Colonic mucosa (tissue), 4 donors: Measurements from ENCODE around the gene P3H3. TPM values are rescaled to one million over a fixed set of nuclear protein-coding genes. Genes with fewer than 3 reads are reported as not detected.

Source experiments
- DNase-seq: peaks from one replicate; pipeline ENCODE4 v3.0.0-alpha.2; 2020
- H3K27ac ChIP-seq: fragments of 200-600 bp; one replicate; pipeline ENCODE4 v1.8.0; 2021
- H3K27me3 ChIP-seq: fragments of 200-600 bp; one replicate; pipeline ENCODE4 v1.8.0; 2021
- H3K36me3 ChIP-seq: fragments of 200-600 bp; one replicate; pipeline ENCODE4 v1.8.0; 2021
- H3K4me1 ChIP-seq: fragments of 200-600 bp; one replicate; pipeline ENCODE4 v1.8.0; 2021; ENCODE audit warnings: mild to moderate bottlenecking
- H3K4me3 ChIP-seq: fragments of 200-600 bp; one replicate; pipeline ENCODE4 v1.8.0; 2021
- H3K9ac ChIP-seq, 2 donors: one replicate each; pipeline ENCODE4 v1.7.0; 2013; ENCODE audit warnings: control low read depth in 2 of 2, low read depth in 2 of 2, low read length in 2 of 2
- H3K9me3 ChIP-seq: fragments of 200-600 bp; one replicate; pipeline ENCODE4 v1.8.0; 2021
- CTCF ChIP-seq: fragments of 200-600 bp; IDR thresholded peaks from one replicate; pipeline ENCODE4 v1.8.0; 2022; ENCODE audit warnings: antibody characterized with exemption, mild to moderate bottlenecking
- intact Hi-C: fragments of 100-400 bp; cut with DNase I; formaldehyde crosslinking; loops from one replicate; pipeline ENCODE4 v1.14.1; 2022
- total RNA-seq, 2 donors: library from RNA; stranded (reverse); fragmentation: NEBNext Ultra II Directional in 1 of 2; extraction: Animal tissue kit (Norgen Biotek cat#: 25700) in 1 of 2; gene quantifications; one replicate each; pipeline ENCODE4 v1.2.1, GENCODE V29; 2021
- donor health status: healthy.
- donor health status: DM: no; HTN: no; CAD: no.
- donor health status: DM: no; HTN: no; CAD: no.

Gene P3H3
- total RNA-seq, 2 donors from 2014 or later, result 4.4 to 5.3 TPM

DNA sequence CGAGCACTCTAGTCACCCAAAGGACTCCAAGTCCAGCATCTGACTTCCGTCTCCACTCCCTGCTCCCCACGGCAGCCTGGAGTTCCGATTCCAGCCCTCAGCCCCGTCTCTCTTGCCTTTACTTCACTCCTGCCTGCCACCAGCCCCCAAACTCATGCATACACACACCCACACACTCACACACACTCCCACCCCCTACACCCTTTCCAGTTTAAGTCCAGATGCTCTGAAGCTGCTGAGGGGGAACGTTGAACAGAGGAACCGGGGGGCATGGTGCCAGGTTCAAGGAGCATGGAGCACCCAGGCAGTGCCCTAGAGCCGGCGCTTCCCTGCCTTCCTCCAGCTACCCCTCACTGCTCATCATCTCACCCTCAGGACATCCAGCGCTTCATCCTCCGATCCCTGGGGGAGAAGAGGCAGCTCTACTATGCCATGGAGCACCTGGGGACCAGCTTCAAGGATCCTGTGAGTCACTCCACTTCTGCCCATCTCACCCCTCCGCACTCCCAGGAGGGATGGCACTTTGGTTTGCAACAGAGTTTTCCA is 3.3 kb downstream of the P3H3 start:
- no peak overlapping the region for H3K27ac ChIP-seq
- no peak overlapping the region for H3K9ac ChIP-seq
- H3K36me3 ChIP-seq, result no peaks in the 10 kb centered on the region
- H3K9me3 ChIP-seq, result no peaks in the 10 kb centered on the region
- no peak for TF ChIP-seq CTCF
- peaks cover 16% of the 10 kb centered on the region for H3K27me3 ChIP-seq
- intact Hi-C loops, result no loop called here
- no peak for DNase-seq
- no peak overlapping the region for H3K4me3 ChIP-seq
- no peaks in the 10 kb centered on the region for H3K4me1 ChIP-seq

GRCh38 chr12:6832125-6832524 is 3.9 kb downstream of the P3H3 start:
- Histone ChIP-seq H3K4me3 (no peak overlapping the region), H3K9ac (no peak overlapping the region), H3K4me1 (no peaks in the 10 kb centered on the region), H3K9me3 (no peaks in the 10 kb centered on the region), H3K27ac (no peak overlapping the region), H3K36me3 (no peaks in the 10 kb centered on the region), H3K27me3 (peaks cover 16% of the 10 kb centered on the region)
- no peak for DNase-seq
- TF ChIP-seq CTCF, result no peak
- intact Hi-C loops, result no loop called here

DNA sequence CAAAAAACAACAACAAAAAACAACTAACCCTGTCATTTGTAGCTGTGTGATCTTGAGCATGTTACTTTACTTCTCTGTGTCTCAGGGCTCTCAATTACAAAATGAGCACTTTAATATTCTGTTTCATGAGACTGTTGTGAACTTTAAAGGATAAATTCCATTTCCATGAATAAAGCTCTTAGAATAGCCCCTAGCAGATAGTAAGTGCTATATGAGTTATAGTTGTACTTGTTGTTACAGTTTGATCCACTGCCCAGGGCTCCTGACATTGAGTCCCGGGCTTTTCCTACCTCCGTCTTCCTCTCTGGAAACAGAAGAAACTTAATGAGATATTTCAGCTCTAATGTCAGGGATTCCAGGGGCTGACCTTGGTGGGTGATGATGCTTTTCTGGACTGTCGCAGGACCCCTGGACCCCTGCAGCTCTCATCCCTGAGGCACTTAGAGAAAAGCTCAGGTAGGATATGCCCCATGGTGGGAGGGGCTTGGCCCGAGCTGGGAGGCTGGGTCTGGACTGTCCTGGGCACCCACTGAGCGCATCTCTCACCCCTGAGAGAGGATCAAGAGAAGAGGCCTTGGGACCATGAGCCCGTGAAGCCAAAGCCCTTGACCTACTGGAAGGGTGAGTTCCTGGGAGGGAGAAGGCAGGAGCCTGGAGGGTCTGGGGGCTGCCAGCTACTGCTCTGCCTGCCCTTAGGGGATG is 5.1 kb downstream of the P3H3 start:
- Histone ChIP-seq H3K4me3 (no peak overlapping the region), H3K4me1 (no peaks in the 10 kb centered on the region), H3K9me3 (no peaks in the 10 kb centered on the region), H3K27me3 (peaks cover 16% of the 10 kb centered on the region), H3K9ac (no peak overlapping the region), H3K27ac (no peak overlapping the region), H3K36me3 (no peaks in the 10 kb centered on the region)
- intact Hi-C loops, result no loop called here
- no peak for DNase-seq
- no peak for TF ChIP-seq CTCF

GRCh38 chr12:6834254-6834653 is 6.0 kb downstream of the P3H3 start:
- Histone ChIP-seq H3K36me3 (no peaks in the 10 kb centered on the region), H3K9ac (no peak overlapping the region), H3K4me1 (no peaks in the 10 kb centered on the region), H3K27me3 (peaks cover 10% of the 10 kb centered on the region), H3K4me3 (no peak overlapping the region), H3K27ac (no peak overlapping the region), H3K9me3 (no peaks in the 10 kb centered on the region)
- TF ChIP-seq CTCF, result no peak
- intact Hi-C loops, result no loop called here
- DNase-seq, result no peak

- H3K27me3 ChIP-seq, result peaks cover 4% of the 10 kb centered on the region
- intact Hi-C loops, result no loop called here
- H3K4me1 ChIP-seq, result no peaks in the 10 kb centered on the region
- no peak for DNase-seq
- no peaks in the 10 kb centered on the region for H3K9me3 ChIP-seq
- H3K36me3 ChIP-seq, result no peaks in the 10 kb centered on the region
- no peak overlapping the region for H3K9ac ChIP-seq
- no peak overlapping the region for H3K4me3 ChIP-seq
- no peak overlapping the region for H3K27ac ChIP-seq
- no peak for TF ChIP-seq CTCF
Observed at GRCh38 chr12:6834873-6835272, 6.7 kb downstream of the P3H3 start.
